Skeletal muscle satellite cell (primary cell): Measurements from ENCODE around the gene C5orf15.

Experiments used
- H3K27me3 ChIP-seq: 2 replicates; pipeline ENCODE4 v1.7.0; 2013; ENCODE audit warnings: low read length; ENCODE audit not compliant: control insufficient read depth, insufficient read depth
- H3K36me3 ChIP-seq: 2 replicates; pipeline ENCODE4 v1.7.0; 2013; ENCODE audit warnings: mild to moderate bottlenecking, control low read depth, low read length; ENCODE audit not compliant: insufficient read depth
- H3K4me1 ChIP-seq: 2 replicates; pipeline ENCODE4 v1.7.0; 2013; ENCODE audit warnings: low read length; ENCODE audit not compliant: control insufficient read depth, insufficient read depth
- H3K4me2 ChIP-seq: 2 replicates; pipeline ENCODE4 v1.7.0; 2013; ENCODE audit warnings: mild to moderate bottlenecking, low read length
- H3K4me3 ChIP-seq: 2 replicates; pipeline ENCODE4 v1.7.0; 2013; ENCODE audit warnings: low read length
- H3K9ac ChIP-seq: 2 replicates; pipeline ENCODE4 v1.7.0; 2013; ENCODE audit warnings: mild to moderate bottlenecking, low read depth, low read length, moderate library complexity
- H3K9me3 ChIP-seq: replicated peaks from 2 replicates; pipeline ENCODE4 v1.7.0; 2013; ENCODE audit warnings: mild to moderate bottlenecking, control low read depth, low read length

Gene C5orf15

DNA sequence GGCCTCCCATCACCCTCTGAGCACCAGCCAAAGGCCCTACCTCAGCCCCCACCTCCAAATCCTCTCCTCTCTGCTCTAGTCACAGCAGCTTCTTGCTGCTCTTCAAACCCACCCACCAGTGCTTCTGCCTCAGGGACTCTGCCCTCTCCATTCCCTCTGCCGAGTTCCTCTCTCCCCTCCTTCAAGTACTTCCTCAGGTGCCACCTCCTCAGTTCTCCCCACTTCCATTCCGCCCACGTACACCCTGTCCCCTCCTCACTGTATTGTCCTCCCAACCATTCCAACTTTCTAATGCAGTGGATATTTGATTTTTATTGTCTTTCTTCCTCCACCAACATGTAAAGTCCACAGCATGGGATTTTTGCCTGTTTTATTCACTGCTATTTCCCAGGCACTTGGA, 43.2 kb downstream of the C5orf15 start:
- H3K4me1 ChIP-seq: peaks cover 7% of the 10 kb centered on the region
- peaks cover 38% of the 10 kb centered on the region for H3K27me3 ChIP-seq
- H3K9ac ChIP-seq: no peak overlapping the region
- no peak overlapping the region for H3K4me2 ChIP-seq
- H3K4me3 ChIP-seq: no peak overlapping the region
- H3K9me3 ChIP-seq: no peaks in the 10 kb centered on the region
- no peaks in the 10 kb centered on the region for H3K36me3 ChIP-seq

- Histone ChIP-seq H3K4me3 (no peak overlapping the region), H3K4me1 (no peaks in the 10 kb centered on the region), H3K9me3 (no peaks in the 10 kb centered on the region), H3K36me3 (no peaks in the 10 kb centered on the region), H3K27me3 (peaks cover 38% of the 10 kb centered on the region), H3K9ac (no peak overlapping the region), H3K4me2 (no peak overlapping the region)
Measured at GRCh38 chr5:133924221-133924920, 44.1 kb downstream of the C5orf15 start.

DNA sequence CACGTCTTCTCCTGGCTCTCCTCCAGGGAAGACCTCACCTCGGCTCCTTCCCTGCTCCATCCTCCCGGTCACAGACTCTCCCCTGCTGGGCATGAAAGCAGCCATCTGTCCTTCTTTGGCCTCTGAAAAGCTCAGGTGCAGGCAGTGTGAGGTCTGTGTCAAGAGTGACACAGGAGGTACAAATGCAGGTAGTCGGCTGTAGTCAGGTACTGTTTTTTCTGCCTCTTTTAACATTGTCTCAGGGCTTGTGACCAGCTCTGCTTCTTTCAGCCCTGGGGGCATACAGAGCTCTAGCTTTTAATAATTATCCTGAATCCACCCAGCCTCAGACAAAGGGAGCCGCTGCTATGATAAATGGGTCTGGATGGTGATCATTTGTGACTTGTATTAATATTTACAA, 46.4 kb downstream of the C5orf15 start:
- H3K4me1 ChIP-seq: no peaks in the 10 kb centered on the region
- no peaks in the 10 kb centered on the region for H3K36me3 ChIP-seq
- no peak overlapping the region for H3K4me2 ChIP-seq
- no peaks in the 10 kb centered on the region for H3K9me3 ChIP-seq
- H3K4me3 ChIP-seq: no peak overlapping the region
- H3K27me3 ChIP-seq: peaks cover 40% of the 10 kb centered on the region
- no peak overlapping the region for H3K9ac ChIP-seq

DNA sequence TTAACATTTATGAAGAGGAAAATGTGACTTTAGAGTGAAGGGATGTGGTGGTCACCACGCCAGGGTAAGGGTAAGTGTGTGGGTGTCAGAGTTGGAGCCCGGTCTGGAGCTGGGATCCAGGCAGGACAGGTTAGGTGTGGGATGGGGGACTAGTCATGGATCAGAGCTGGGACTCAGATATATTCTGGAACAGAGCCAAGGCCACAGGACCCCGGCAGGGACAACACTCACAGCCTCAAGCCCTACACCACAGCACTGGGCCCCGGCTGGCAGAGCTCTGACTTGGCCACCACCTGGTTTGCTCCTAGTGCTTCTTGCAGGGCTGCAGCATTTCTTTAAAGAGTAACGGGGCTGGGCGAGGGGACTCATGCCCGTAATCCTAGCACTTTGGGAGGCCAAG, 47.4 kb downstream of the C5orf15 start:
- Histone ChIP-seq H3K4me1 (no peaks in the 10 kb centered on the region), H3K4me2 (no peak overlapping the region), H3K9ac (no peak overlapping the region), H3K36me3 (no peaks in the 10 kb centered on the region), H3K27me3 (peaks cover 41% of the 10 kb centered on the region), H3K4me3 (no peak overlapping the region), H3K9me3 (no peaks in the 10 kb centered on the region)

GRCh38 chr5:133919148-133920136, 49.0 kb downstream of the C5orf15 start:
- H3K27me3 ChIP-seq: peaks cover 43% of the 10 kb centered on the region
- H3K36me3 ChIP-seq: no peaks in the 10 kb centered on the region
- no peaks in the 10 kb centered on the region for H3K4me1 ChIP-seq
- no peak overlapping the region for H3K4me3 ChIP-seq
- no peak overlapping the region for H3K4me2 ChIP-seq
- H3K9me3 ChIP-seq: no peaks in the 10 kb centered on the region
- H3K9ac ChIP-seq: no peak overlapping the region

GRCh38 chr5:133918731-133919130, 49.7 kb downstream of the C5orf15 start:
- Histone ChIP-seq H3K36me3 (no peaks in the 10 kb centered on the region), H3K27me3 (peaks cover 38% of the 10 kb centered on the region), H3K4me1 (no peaks in the 10 kb centered on the region), H3K4me3 (no peak overlapping the region), H3K9me3 (no peaks in the 10 kb centered on the region), H3K4me2 (no peak overlapping the region), H3K9ac (no peak overlapping the region)

DNA sequence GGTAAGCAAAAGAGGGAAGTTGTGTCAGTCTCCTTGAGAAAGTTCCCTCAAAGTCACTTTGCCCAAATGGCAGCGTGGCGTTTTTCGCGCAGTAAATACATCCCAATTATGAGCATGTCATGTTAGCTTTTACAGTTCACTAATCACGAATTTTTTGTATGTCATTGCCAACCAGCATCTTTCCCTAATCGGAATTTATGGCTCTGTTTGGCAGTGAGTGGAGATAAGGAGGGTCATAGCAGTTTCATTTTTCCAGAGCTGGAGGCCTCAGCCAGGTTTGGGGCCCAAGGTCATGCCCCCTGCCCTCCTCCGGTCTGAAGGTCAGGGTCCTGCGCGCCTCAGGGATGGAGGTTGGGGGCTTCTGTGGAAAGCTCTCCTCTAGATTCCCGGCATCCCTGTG, 50.1 kb downstream of the C5orf15 start:
- Histone ChIP-seq H3K9ac (no peak overlapping the region), H3K4me2 (no peak overlapping the region), H3K27me3 (peaks cover 41% of the 10 kb centered on the region), H3K9me3 (no peaks in the 10 kb centered on the region), H3K4me1 (no peaks in the 10 kb centered on the region), H3K4me3 (no peak overlapping the region), H3K36me3 (no peaks in the 10 kb centered on the region)

- no peak overlapping the region for H3K9ac ChIP-seq
- no peaks in the 10 kb centered on the region for H3K36me3 ChIP-seq
- peaks cover 45% of the 10 kb centered on the region for H3K27me3 ChIP-seq
- H3K4me1 ChIP-seq: no peaks in the 10 kb centered on the region
- H3K4me3 ChIP-seq: no peak overlapping the region
- H3K9me3 ChIP-seq: no peaks in the 10 kb centered on the region
- no peak overlapping the region for H3K4me2 ChIP-seq
Measured at GRCh38 chr5:133917785-133918184, 50.6 kb downstream of the C5orf15 start.

GRCh38 chr5:133916914-133917313, 51.5 kb downstream of the C5orf15 start:
- Histone ChIP-seq H3K4me2 (no peak overlapping the region), H3K9ac (no peak overlapping the region), H3K4me1 (no peaks in the 10 kb centered on the region), H3K4me3 (no peak overlapping the region), H3K27me3 (peaks cover 45% of the 10 kb centered on the region), H3K9me3 (no peaks in the 10 kb centered on the region), H3K36me3 (no peaks in the 10 kb centered on the region)

DNA sequence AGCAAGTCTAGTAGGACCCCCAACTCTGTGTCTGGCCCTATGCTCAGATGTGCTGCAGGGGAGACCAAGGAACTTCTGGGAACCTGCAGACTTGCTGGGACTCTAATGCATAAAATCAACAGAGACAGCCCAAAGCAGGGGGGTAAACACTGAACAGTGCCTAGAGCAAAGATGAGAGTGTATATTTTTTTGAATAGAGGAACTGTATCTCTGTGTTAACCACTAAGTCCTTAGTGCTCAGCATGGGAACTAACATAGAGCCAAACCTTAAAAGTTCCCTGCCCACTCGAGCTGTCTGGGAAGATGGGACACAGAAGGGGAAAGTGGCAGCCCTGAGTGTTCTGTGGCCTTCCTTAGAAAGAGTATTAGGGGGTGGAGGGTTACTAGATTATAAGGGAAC, 51.9 kb downstream of the C5orf15 start:
- Histone ChIP-seq H3K36me3 (no peaks in the 10 kb centered on the region), H3K9me3 (no peaks in the 10 kb centered on the region), H3K9ac (no peak overlapping the region), H3K4me2 (no peak overlapping the region), H3K4me1 (no peaks in the 10 kb centered on the region), H3K27me3 (peaks cover 47% of the 10 kb centered on the region), H3K4me3 (no peak overlapping the region)

- no peak overlapping the region for H3K4me3 ChIP-seq
- no peak overlapping the region for H3K4me2 ChIP-seq
- H3K27me3 ChIP-seq: peaks cover 48% of the 10 kb centered on the region
- no peaks in the 10 kb centered on the region for H3K4me1 ChIP-seq
- no peak overlapping the region for H3K9ac ChIP-seq
- H3K36me3 ChIP-seq: no peaks in the 10 kb centered on the region
- no peaks in the 10 kb centered on the region for H3K9me3 ChIP-seq
Measured at GRCh38 chr5:133914434-133914833, 54.0 kb downstream of the C5orf15 start.
